Measurements from ENCODE around the gene SFXN3.

The SFXN3 gene

DNA sequence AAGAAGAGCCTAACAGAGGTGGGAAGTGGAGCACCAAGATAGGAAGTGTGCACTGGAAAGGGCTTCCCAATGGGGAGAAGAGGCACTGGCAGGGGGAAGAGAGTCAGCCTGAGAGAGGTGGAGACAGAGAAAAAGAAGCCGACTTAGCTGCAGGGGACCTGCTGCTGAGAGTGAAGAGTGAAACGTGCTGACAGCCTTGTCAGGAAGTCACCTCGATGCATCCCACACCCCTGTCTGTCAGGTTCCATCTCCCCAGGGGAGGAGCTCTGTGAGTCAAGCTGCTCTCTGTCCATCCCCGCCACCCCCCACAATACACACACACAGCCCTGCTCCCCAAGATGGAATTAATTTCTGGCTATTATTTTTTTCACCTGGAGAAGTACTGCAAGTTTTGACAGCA, 44.7 kb downstream of the SFXN3 start:
- Histone ChIP-seq H3K9me3 (ENCODE audit: insufficient read depth, low read length) (no peaks in the 10 kb centered on the region), H3K27ac (ENCODE audit: low read depth, low read length) (no peak overlapping the region), H3K36me3 (ENCODE audit: low read length) (no peaks in the 10 kb centered on the region), H3K9ac (ENCODE audit: low read length) (no peak overlapping the region), H2AFZ (ENCODE audit: low read depth, low read length, severe bottlenecking) (no peak overlapping the region), H3K4me2 (ENCODE audit: low read depth, low read length, poor library complexity, severe bottlenecking) (no peak overlapping the region), H4K20me1 (ENCODE audit: low read depth, low read length) (no peaks in the 10 kb centered on the region), H3K27me3 (ENCODE audit: low read length) (no peaks in the 10 kb centered on the region), H3K9me2 (replicated peaks; ENCODE audit: insufficient read depth, low read length) (no peaks in the 10 kb centered on the region), H3K4me3 (ENCODE audit: insufficient read depth, low read length, poor library complexity, severe bottlenecking) (no peak overlapping the region), H3K79me2 (ENCODE audit: insufficient read depth, low read length) (no peaks in the 10 kb centered on the region), H3F3A (ENCODE audit: insufficient read depth) (no peaks in the 10 kb centered on the region)
- no peak for TF ChIP-seq EZH2phosphoT487 (conservative IDR thresholded peaks at IDR 0.05; ENCODE audit: low read length)
- TF ChIP-seq, protein P1, sequence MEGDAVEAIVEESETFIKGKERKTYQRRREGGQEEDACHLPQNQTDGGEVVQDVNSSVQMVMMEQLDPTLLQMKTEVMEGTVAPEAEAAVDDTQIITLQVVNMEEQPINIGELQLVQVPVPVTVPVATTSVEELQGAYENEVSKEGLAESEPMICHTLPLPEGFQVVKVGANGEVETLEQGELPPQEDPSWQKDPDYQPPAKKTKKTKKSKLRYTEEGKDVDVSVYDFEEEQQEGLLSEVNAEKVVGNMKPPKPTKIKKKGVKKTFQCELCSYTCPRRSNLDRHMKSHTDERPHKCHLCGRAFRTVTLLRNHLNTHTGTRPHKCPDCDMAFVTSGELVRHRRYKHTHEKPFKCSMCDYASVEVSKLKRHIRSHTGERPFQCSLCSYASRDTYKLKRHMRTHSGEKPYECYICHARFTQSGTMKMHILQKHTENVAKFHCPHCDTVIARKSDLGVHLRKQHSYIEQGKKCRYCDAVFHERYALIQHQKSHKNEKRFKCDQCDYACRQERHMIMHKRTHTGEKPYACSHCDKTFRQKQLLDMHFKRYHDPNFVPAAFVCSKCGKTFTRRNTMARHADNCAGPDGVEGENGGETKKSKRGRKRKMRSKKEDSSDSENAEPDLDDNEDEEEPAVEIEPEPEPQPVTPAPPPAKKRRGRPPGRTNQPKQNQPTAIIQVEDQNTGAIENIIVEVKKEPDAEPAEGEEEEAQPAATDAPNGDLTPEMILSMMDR (IDR thresholded peaks at IDR 0.05; ENCODE audit: insufficient read depth, low read length, poor library complexity, severe bottlenecking), result no peak

DNA sequence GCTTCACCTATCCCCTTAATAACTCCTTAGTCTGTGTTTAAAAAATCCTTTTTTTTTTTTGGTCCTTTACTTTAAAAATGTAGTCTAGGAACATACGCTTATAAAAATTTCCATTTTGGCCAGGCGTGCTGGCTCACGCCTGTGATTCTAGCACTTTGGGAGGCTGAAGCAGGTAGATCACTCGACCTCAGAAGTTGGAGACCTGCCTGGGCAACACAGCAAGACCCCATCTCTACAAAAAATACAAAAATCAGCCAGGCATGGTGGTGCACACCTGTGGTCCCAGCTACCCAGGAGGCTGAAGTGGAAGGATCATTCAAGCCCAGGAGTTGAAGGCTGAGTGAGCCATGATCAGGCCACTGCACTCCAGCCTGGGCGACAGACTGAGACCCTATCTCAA, 45.6 kb downstream of the SFXN3 start:
- no peaks in the 10 kb centered on the region for H3K79me2 ChIP-seq (ENCODE audit: insufficient read depth, low read length)
- no peaks in the 10 kb centered on the region for H3K9me3 ChIP-seq (ENCODE audit: insufficient read depth, low read length)
- no peak overlapping the region for H3K4me2 ChIP-seq (ENCODE audit: low read depth, low read length, poor library complexity, severe bottlenecking)
- no peaks in the 10 kb centered on the region for H3K36me3 ChIP-seq (ENCODE audit: low read length)
- no peaks in the 10 kb centered on the region for H4K20me1 ChIP-seq (ENCODE audit: low read depth, low read length)
- no peak overlapping the region for H2AFZ ChIP-seq (ENCODE audit: low read depth, low read length, severe bottlenecking)
- H3K4me3 ChIP-seq (ENCODE audit: insufficient read depth, low read length, poor library complexity, severe bottlenecking), result no peak overlapping the region
- H3K27ac ChIP-seq (ENCODE audit: low read depth, low read length), result no peak overlapping the region
- no peaks in the 10 kb centered on the region for H3K27me3 ChIP-seq (ENCODE audit: low read length)
- TF ChIP-seq, protein P1 (IDR thresholded peaks at IDR 0.05; ENCODE audit: insufficient read depth, low read length, poor library complexity, severe bottlenecking), result no peak
- no peak for TF ChIP-seq EZH2phosphoT487 (conservative IDR thresholded peaks at IDR 0.05; ENCODE audit: low read length)
- no peak overlapping the region for H3K9ac ChIP-seq (ENCODE audit: low read length)
- H3F3A ChIP-seq (ENCODE audit: insufficient read depth), result no peaks in the 10 kb centered on the region
- H3K9me2 ChIP-seq (replicated peaks; ENCODE audit: insufficient read depth, low read length), result no peaks in the 10 kb centered on the region

DNA sequence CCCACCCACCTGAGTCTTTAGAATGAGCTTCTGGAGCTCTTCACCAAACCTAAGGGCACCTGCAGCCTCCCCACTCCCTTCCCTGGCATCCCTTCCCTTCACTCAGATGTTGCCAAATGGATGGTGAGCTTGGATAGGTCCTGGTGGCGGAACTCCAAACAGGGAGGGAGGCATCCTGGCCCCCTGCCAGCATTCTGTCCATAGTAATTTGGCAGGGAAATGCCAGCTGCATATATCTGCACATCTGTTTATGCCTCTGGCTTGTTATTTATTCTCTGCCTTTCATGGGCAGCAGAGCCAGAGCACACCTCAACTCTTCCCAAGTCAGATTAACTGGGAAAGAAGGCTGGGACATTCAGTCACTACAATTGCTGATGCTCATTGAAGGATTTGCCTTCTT, 48.8 kb downstream of the SFXN3 start:
- H3K27me3 ChIP-seq (ENCODE audit: low read length), result no peaks in the 10 kb centered on the region
- H3K9ac ChIP-seq (ENCODE audit: low read length), result no peak overlapping the region
- no peaks in the 10 kb centered on the region for H3K79me2 ChIP-seq (ENCODE audit: insufficient read depth, low read length)
- H3K4me3 ChIP-seq (ENCODE audit: insufficient read depth, low read length, poor library complexity, severe bottlenecking), result no peak overlapping the region
- H3K4me2 ChIP-seq (ENCODE audit: low read depth, low read length, poor library complexity, severe bottlenecking), result no peak overlapping the region
- H3K36me3 ChIP-seq (ENCODE audit: low read length), result no peaks in the 10 kb centered on the region
- TF ChIP-seq, protein P1 (IDR thresholded peaks at IDR 0.05; ENCODE audit: insufficient read depth, low read length, poor library complexity, severe bottlenecking), result no peak
- TF ChIP-seq EZH2phosphoT487 (conservative IDR thresholded peaks at IDR 0.05; ENCODE audit: low read length), result no peak
- H3F3A ChIP-seq (ENCODE audit: insufficient read depth), result no peaks in the 10 kb centered on the region
- H3K27ac ChIP-seq (ENCODE audit: low read depth, low read length), result no peak overlapping the region
- H2AFZ ChIP-seq (ENCODE audit: low read depth, low read length, severe bottlenecking), result no peak overlapping the region
- no peaks in the 10 kb centered on the region for H3K9me2 ChIP-seq (replicated peaks; ENCODE audit: insufficient read depth, low read length)
- H4K20me1 ChIP-seq (ENCODE audit: low read depth, low read length), result no peaks in the 10 kb centered on the region
- H3K9me3 ChIP-seq (ENCODE audit: insufficient read depth, low read length), result no peaks in the 10 kb centered on the region
